Smooth muscle cell (in vitro differentiated cells): ENCODE results near the gene TRAIP. TPM values are rescaled to one million over a fixed set of nuclear protein-coding genes. Genes with fewer than 3 reads are reported as not detected.

Experiments used
- DNase-seq: peaks from one replicate; lab custom pipeline; 2025; ENCODE audit not compliant: unreplicated experiment; lab: John Stamatoyannopoulos, UW
- H2AFZ ChIP-seq: fragments of 200-600 bp; sonication (generic); 2 replicates; pipeline ENCODE4 v1.6.0; 2016; ENCODE audit warnings: antibody characterized with exemption, low read depth, mild to moderate bottlenecking
- H3F3A ChIP-seq: fragments of 200-600 bp; sonication (generic); 2 replicates; pipeline ENCODE4 v1.6.0; 2017; ENCODE audit warnings: antibody characterized with exemption, low read depth
- H3K27ac ChIP-seq: fragments of 200-600 bp; sonication (generic); 2 replicates; pipeline ENCODE4 v1.5.1; 2016; ENCODE audit warnings: low read depth, mild to moderate bottlenecking
- H3K27me3 ChIP-seq: fragments of 200-600 bp; sonication (generic); 2 replicates; pipeline ENCODE4 v1.6.1; 2016; ENCODE audit warnings: low read depth, mild to moderate bottlenecking
- H3K36me3 ChIP-seq: fragments of 200-600 bp; sonication (generic); 2 replicates; pipeline ENCODE4 v1.5.1; 2016; ENCODE audit warnings: low read depth
- H3K4me1 ChIP-seq: fragments of 200-600 bp; sonication (generic); 2 replicates; pipeline ENCODE4 v1.5.1; 2016; ENCODE audit warnings: low read depth
- H3K4me2 ChIP-seq: fragments of 200-600 bp; sonication (generic); 2 replicates; pipeline ENCODE4 v1.6.0; 2016; ENCODE audit warnings: mild to moderate bottlenecking
- H3K4me3 ChIP-seq: fragments of 200-600 bp; sonication (generic); 2 replicates; pipeline ENCODE4 v1.5.1; 2016; ENCODE audit warnings: mild to moderate bottlenecking
- H3K79me2 ChIP-seq: fragments of 200-600 bp; sonication (generic); 2 replicates; pipeline ENCODE4 v1.6.0; 2016; ENCODE audit warnings: low read depth, mild to moderate bottlenecking
- H3K9ac ChIP-seq: fragments of 200-600 bp; sonication (generic); 2 replicates; pipeline ENCODE4 v1.6.0; 2016; ENCODE audit warnings: low read depth
- H3K9me3 ChIP-seq: fragments of 200-600 bp; sonication (generic); replicated peaks from 2 replicates; pipeline ENCODE4 v1.5.1; 2016; ENCODE audit warnings: low read depth
- H4K20me1 ChIP-seq: fragments of 200-600 bp; sonication (generic); 2 replicates; pipeline ENCODE4 v1.6.0; 2016; ENCODE audit warnings: low read depth
- CTCF ChIP-seq: fragments of 200-600 bp; sonication (generic); IDR thresholded peaks from 2 replicates; pipeline ENCODE4 v1.5.1; 2017; ENCODE audit warnings: borderline replicate concordance, mild to moderate bottlenecking, antibody characterized with exemption; ENCODE audit not compliant: insufficient read depth, poor library complexity, severe bottlenecking
- WGBS: methylation state at CpG from one replicate; pipeline ENCODE4 v1.1.7; 2016; ENCODE audit warnings: low lambda C conversion rate; 5-methylcytosine and 5-hydroxymethylcytosine counted together
- polyA plus RNA-seq: library from polyadenylated mRNA; unstranded; fragments of >200 nt; fragmentation: Nextera tagmentation; extraction: Ambion mirVana; gene quantifications from 2 replicates; pipeline ENCODE4 v1.2.1, GENCODE V29; 2016
- total RNA-seq: library from RNA; depleted of rRNA; stranded (reverse); fragments of >200 nt; gene quantifications from 2 replicates; pipeline ENCODE4 v1.2.3, GENCODE V29; 2014

Gene TRAIP
- total and polyA plus RNA-seq, 2 experiments from 2014 or later = 1.1 to 3.3 TPM

- Histone ChIP-seq H3K4me2 (no peak overlapping the region), H3K27me3 (no peaks in the 10 kb centered on the region), H3F3A (no peaks in the 10 kb centered on the region), H2AFZ (no peak overlapping the region), H3K36me3 (no peaks in the 10 kb centered on the region), H3K9me3 (no peaks in the 10 kb centered on the region), H4K20me1 (no peaks in the 10 kb centered on the region), H3K79me2 (no peaks in the 10 kb centered on the region), H3K9ac (no peak overlapping the region), H3K27ac (no peak overlapping the region), H3K4me1 (no peaks in the 10 kb centered on the region), H3K4me3 (no peak overlapping the region)
- WGBS = 79% methylated on average over 5 of the region's 5 CpGs
- TF ChIP-seq CTCF = no peak
- no peak for DNase-seq
Measured at GRCh38 chr3:49844464-49845183, 11.7 kb downstream of the TRAIP start.

- no peaks in the 10 kb centered on the region for H3F3A ChIP-seq
- WGBS = 94% methylated on average over 3 of the region's 3 CpGs
- no peaks in the 10 kb centered on the region for H3K36me3 ChIP-seq
- DNase-seq = no peak
- no peak overlapping the region for H2AFZ ChIP-seq
- H3K27ac ChIP-seq = no peak overlapping the region
- no peak overlapping the region for H3K9ac ChIP-seq
- H4K20me1 ChIP-seq = no peaks in the 10 kb centered on the region
- TF ChIP-seq CTCF = no peak
- no peak overlapping the region for H3K4me2 ChIP-seq
- H3K4me1 ChIP-seq = no peaks in the 10 kb centered on the region
- no peaks in the 10 kb centered on the region for H3K79me2 ChIP-seq
- no peaks in the 10 kb centered on the region for H3K9me3 ChIP-seq
- no peak overlapping the region for H3K4me3 ChIP-seq
- no peaks in the 10 kb centered on the region for H3K27me3 ChIP-seq
Measured at GRCh38 chr3:49842843-49843517, 13.4 kb downstream of the TRAIP start.

- Histone ChIP-seq H3K4me2 (no peak overlapping the region), H3K9me3 (no peaks in the 10 kb centered on the region), H2AFZ (no peak overlapping the region), H3K27ac (no peak overlapping the region), H3K4me1 (no peaks in the 10 kb centered on the region), H4K20me1 (no peaks in the 10 kb centered on the region), H3K79me2 (no peaks in the 10 kb centered on the region), H3K36me3 (no peaks in the 10 kb centered on the region), H3F3A (no peaks in the 10 kb centered on the region), H3K27me3 (no peaks in the 10 kb centered on the region), H3K4me3 (no peak overlapping the region), H3K9ac (no peak overlapping the region)
- WGBS = 93% methylated on average over 7 of the region's 7 CpGs
- no peak for TF ChIP-seq CTCF
- no peak for DNase-seq
Measured at GRCh38 chr3:49841806-49842205, 14.6 kb downstream of the TRAIP start.
